H1 (cell line): ENCODE data around the gene USF1. TPM values are rescaled to one million over a fixed set of nuclear protein-coding genes. Genes with fewer than 3 reads are reported as not detected.

ENCODE experiments used
- CTCF ChIA-PET: fragments of 300-600 bp; sonication (Branson Sonifier 250); formaldehyde crosslinking; loops from one replicate; lab custom pipeline; 2021; ENCODE audit not compliant: partially characterized antibody; lab: Charles Lee
- POLR2A ChIA-PET: fragments of 300-600 bp; sonication (Branson Sonifier 250); formaldehyde crosslinking; loops from one replicate; lab custom pipeline; 2021; ENCODE audit warnings: inconsistent platforms; ENCODE audit not compliant: partially characterized antibody; lab: Charles Lee
- DNase-seq, 2 experiments: peaks; one replicate each; pipeline versions ENCODE4 v3.0.0 to v3.0.0-alpha.2; 2010 to 2022; ENCODE audit warnings: low spot score in 2 of 2, low read depth in 1 of 2, mixed read lengths in 1 of 2
- FAIRE-seq: peaks from 2 replicates; lab custom pipeline; 2011; peaks lifted over from hg19 to GRCh38; lab: Jason Lieb, UNC
- H2AFZ ChIP-seq: 2 replicates; pipeline ENCODE4 v1.8.1; 2012; ENCODE audit warnings: low read length, inconsistent platforms
- H2AK5ac ChIP-seq: 2 replicates; pipeline ENCODE4 v1.6.1; 2013; ENCODE audit warnings: low read depth, low read length
- H2BK120ac ChIP-seq: replicated peaks from 2 replicates; pipeline ENCODE3; 2013; ENCODE audit warnings: low read depth, low read length, inconsistent platforms
- H2BK12ac ChIP-seq: 2 replicates; pipeline ENCODE4 v1.6.1; 2013; ENCODE audit warnings: low read depth, low read length
- H2BK15ac ChIP-seq: 2 replicates; pipeline ENCODE4 v1.6.1; 2013; ENCODE audit warnings: low read length
- H2BK20ac ChIP-seq: 2 replicates; pipeline ENCODE4 v1.6.1; 2013; ENCODE audit warnings: low read length
- H2BK5ac ChIP-seq: 2 replicates; pipeline ENCODE4 v1.6.1; 2013; ENCODE audit warnings: low read depth, low read length
- H3K14ac ChIP-seq: 2 replicates; pipeline ENCODE4 v1.6.1; 2013; ENCODE audit warnings: inconsistent platforms; ENCODE audit not compliant: insufficient read length
- H3K18ac ChIP-seq: 2 replicates; pipeline ENCODE4 v1.6.1; 2013; ENCODE audit warnings: low read length; ENCODE audit errors: extremely low read depth
- H3K23ac ChIP-seq: 2 replicates; pipeline ENCODE4 v1.6.1; 2013; ENCODE audit warnings: inconsistent platforms; ENCODE audit not compliant: insufficient read length
- H3K23me2 ChIP-seq: 2 replicates; pipeline ENCODE4 v1.6.1; 2013; ENCODE audit warnings: low read depth, low read length
- H3K27ac ChIP-seq: 2 replicates; pipeline ENCODE4 v1.6.1; 2011; ENCODE audit warnings: low read depth, low read length, inconsistent platforms
- H3K27me3 ChIP-seq, 4 experiments: replicated peaks in 1 of 4; 1 replicate in 1 of 4; 2 replicates in 3 of 4; pipeline versions ENCODE4 v1.6.1 to v1.8.1; 2011 to 2013; ENCODE audit warnings: low read length in 3 of 4, mild to moderate bottlenecking in 3 of 4, inconsistent platforms in 2 of 4, mixed read lengths in 2 of 4, moderate library complexity in 1 of 4; ENCODE audit not compliant: control insufficient read depth in 3 of 4, insufficient read depth in 3 of 4; ENCODE audit errors: extremely low read depth in 1 of 4
- H3K36me3 ChIP-seq, 4 experiments: 2 replicates each; pipeline versions ENCODE4 v1.6.1 to v1.8.1; 2011 to 2013; ENCODE audit warnings: mild to moderate bottlenecking in 4 of 4, low read length in 3 of 4, moderate library complexity in 2 of 4, control low read depth in 1 of 4, inconsistent platforms in 1 of 4; ENCODE audit not compliant: insufficient read depth in 4 of 4, control insufficient read depth in 2 of 4
- H3K4ac ChIP-seq: replicated peaks from 2 replicates; pipeline ENCODE3; 2013; ENCODE audit warnings: low read length, low read depth, mixed read lengths, inconsistent platforms; ENCODE audit not compliant: insufficient read length
- H3K4me1 ChIP-seq, 4 experiments: replicated peaks in 1 of 4; 1 replicate in 1 of 4; 2 replicates in 3 of 4; pipeline versions ENCODE4 v1.6.1 to v1.8.1; 2011 to 2013; ENCODE audit warnings: low read length in 3 of 4, inconsistent platforms in 2 of 4, mixed read lengths in 1 of 4; ENCODE audit not compliant: insufficient read depth in 4 of 4, control insufficient read depth in 3 of 4
- H3K4me2 ChIP-seq, 2 experiments: 2 replicates each; pipeline versions ENCODE4 v1.6.1 to v1.8.1; 2011 to 2013; ENCODE audit warnings: low read depth in 2 of 2, low read length in 2 of 2, control low read depth in 1 of 2, inconsistent platforms in 1 of 2, mild to moderate bottlenecking in 1 of 2; ENCODE audit not compliant: insufficient read depth in 1 of 2
- H3K4me3 ChIP-seq, 4 experiments: fragments of 200-600, 300-600 bp in 1 of 4; sonication (generic), shearing (Covaris generic), sonication (Bioruptor Twin) in 1 of 4; 2 replicates each; pipeline versions ENCODE4 v1.5.1 to v1.8.1; 2011 to 2016; ENCODE audit warnings: low read length in 4 of 4, low read depth in 3 of 4, control low read depth in 2 of 4, inconsistent platforms in 2 of 4, mild to moderate bottlenecking in 2 of 4, mixed read lengths in 1 of 4, moderate library complexity in 1 of 4; ENCODE audit not compliant: insufficient read depth in 2 of 4; ENCODE audit errors: extremely low read depth in 1 of 4
- H3K56ac ChIP-seq: replicated peaks from 2 replicates; pipeline ENCODE3; 2013; ENCODE audit warnings: low read depth, mild to moderate bottlenecking, mixed read lengths, low read length, inconsistent platforms; ENCODE audit not compliant: insufficient read length
- H3K79me1 ChIP-seq: 2 replicates; pipeline ENCODE4 v1.6.1; 2013; ENCODE audit warnings: low read depth, low read length, control low read depth
- H3K79me2 ChIP-seq, 2 experiments: 2 replicates each; pipeline versions ENCODE4 v1.6.1 to v1.8.1; 2012 to 2013; ENCODE audit warnings: low read length in 2 of 2, mild to moderate bottlenecking in 2 of 2, inconsistent platforms in 1 of 2; ENCODE audit not compliant: insufficient read depth in 2 of 2, control insufficient read depth in 1 of 2
- H3K9ac ChIP-seq, 4 experiments: replicated peaks in 1 of 4; 1 replicate in 1 of 4; 2 replicates in 3 of 4; pipeline versions ENCODE4 v1.6.1 to v1.8.1; 2011 to 2013; ENCODE audit warnings: low read depth in 3 of 4, low read length in 3 of 4, control low read depth in 2 of 4, mild to moderate bottlenecking in 2 of 4, moderate library complexity in 2 of 4, inconsistent platforms in 1 of 4; ENCODE audit errors: extremely low read depth in 1 of 4
- H3K9me3 ChIP-seq, 2 experiments: 2 replicates each; pipeline versions ENCODE4 v1.6.1 to v1.8.1; 2012 to 2013; ENCODE audit warnings: mild to moderate bottlenecking in 2 of 2, moderate library complexity in 2 of 2, control low read depth in 1 of 2, inconsistent platforms in 1 of 2, low read depth in 1 of 2, low read length in 1 of 2, mixed read lengths in 1 of 2; ENCODE audit not compliant: insufficient read depth in 2 of 2
- H4K20me1 ChIP-seq, 2 experiments: replicated peaks in 1 of 2; 2 replicates each; pipeline versions ENCODE3 to v1.8.1; 2011 to 2013; ENCODE audit warnings: inconsistent platforms in 2 of 2, low read length in 2 of 2, mild to moderate bottlenecking in 1 of 2; ENCODE audit not compliant: insufficient read depth in 2 of 2, control insufficient read depth in 1 of 2
- H4K5ac ChIP-seq: 2 replicates; pipeline ENCODE4 v1.6.1; 2013; ENCODE audit warnings: low read length, low read depth, mixed read lengths, inconsistent platforms; ENCODE audit not compliant: insufficient read length
- H4K8ac ChIP-seq: 2 replicates; pipeline ENCODE4 v1.8.0; 2013; ENCODE audit warnings: mild to moderate bottlenecking, moderate library complexity, low read length, inconsistent platforms; ENCODE audit not compliant: insufficient read depth; ENCODE audit errors: extremely low read depth
- H4K91ac ChIP-seq: replicated peaks from 2 replicates; pipeline ENCODE3; 2013; ENCODE audit warnings: low read length, mixed read lengths, inconsistent platforms; ENCODE audit not compliant: insufficient read length
- CHD2 ChIP-seq: IDR thresholded peaks from 2 replicates; pipeline ENCODE4 v1.6.1; 2012; ENCODE audit warnings: low read length, improper control_type of control experiment
- RAD21 ChIP-seq, 2 experiments: IDR thresholded peaks in 1 of 2; conservative IDR thresholded peaks in 1 of 2; 2 replicates each; pipeline ENCODE4 v1.6.1; 2011; ENCODE audit warnings: low read depth in 2 of 2, low read length in 2 of 2, improper control_type of control experiment in 1 of 2, inconsistent platforms in 1 of 2, mild to moderate bottlenecking in 1 of 2, moderate library complexity in 1 of 2
- WGBS, 2 experiments: shearing (Covaris generic) in 1 of 2; methylation state at CpG; one replicate each; pipeline versions ENCODE4 v1.1.6 to v1.1.7; 2013 to 2015; ENCODE audit warnings: low lambda C conversion rate in 2 of 2, mixed read lengths in 2 of 2, inconsistent platforms in 1 of 2, low coverage in 1 of 2, missing lambda C conversion rate in 1 of 2; ENCODE audit not compliant: insufficient replicate concordance in 2 of 2, insufficient coverage in 1 of 2, insufficient read length in 1 of 2; ENCODE audit errors: extremely low coverage in 1 of 2, missing lambda C conversion rate in 1 of 2; 5-methylcytosine and 5-hydroxymethylcytosine counted together
- polyA plus RNA-seq, 7 experiments: library from polyadenylated mRNA; depleted of rRNA in 3 of 7; stranded (reverse) in 5 of 7; unstranded in 2 of 7; fragments of >200 nt in 5 of 7; fragments of 200-250 nt in 2 of 7; gene quantifications; 1 replicate in 5 of 7; 2 replicates in 1 of 7; 4 replicates in 1 of 7; pipeline versions ENCODE4 v1.2.1 to v1.2.3, GENCODE V29; 2011 to 2013; ENCODE audit warnings: missing spikeins in 2 of 7, mixed read lengths in 2 of 7
- total RNA-seq: library from RNA; stranded (reverse); fragmentation: NEBNext Ultra II Directional; extraction: Animal tissue kit (Norgen Biotek cat#: 25700); gene quantifications from 2 replicates; pipeline ENCODE4 v1.2.1, GENCODE V29; 2021

Gene USF1
- total and polyA plus RNA-seq, 2 of the 8 experiments (the other 6 are each of a cell fraction or from before 2014, with no cell fraction given) = 45.7 to 68.9 TPM

DNA sequence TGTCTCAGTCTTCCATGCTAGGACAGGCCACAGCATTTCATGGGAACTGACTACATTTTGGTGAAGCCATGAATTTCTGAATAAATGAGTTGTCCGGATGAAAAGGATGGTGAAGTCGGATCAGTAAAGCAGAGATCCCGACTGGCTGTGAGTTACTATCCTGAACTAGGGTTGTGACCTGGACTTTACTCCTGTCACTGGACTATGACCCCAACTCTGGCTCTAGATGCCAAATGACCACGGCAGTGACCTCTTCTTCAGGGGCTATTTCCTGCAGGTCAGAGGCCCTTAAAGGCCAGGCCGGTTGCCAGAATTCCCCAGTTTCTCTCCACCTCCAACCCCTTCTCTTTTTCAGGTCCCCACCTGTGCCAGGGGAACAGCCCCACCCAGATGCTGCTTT, 45.3 kb upstream of the USF1 start:
- no peak overlapping the region for H3K23ac ChIP-seq
- H2AK5ac ChIP-seq = no peak overlapping the region
- no peak overlapping the region for H2BK12ac ChIP-seq
- H3K4me3 ChIP-seq = no peak overlapping the region
- no peak overlapping the region for H4K91ac ChIP-seq
- H3K14ac ChIP-seq = no peak overlapping the region
- H3K4me1 ChIP-seq = peaks cover 0 to 6% (median 0%) of the 10 kb centered on the region in 4 experiments; a peak in 2 of 7 replicates
- no peaks in the 10 kb centered on the region for H3K79me1 ChIP-seq
- H2BK120ac ChIP-seq = no peak overlapping the region
- H2BK15ac ChIP-seq = no peak overlapping the region
- no peak overlapping the region for H3K56ac ChIP-seq
- H3K9me3 ChIP-seq = no peaks in the 10 kb centered on the region
- H3K79me2 ChIP-seq = no peaks in the 10 kb centered on the region
- H3K18ac ChIP-seq = no peak overlapping the region
- H4K20me1 ChIP-seq = no peaks in the 10 kb centered on the region
- H4K8ac ChIP-seq = no peak overlapping the region
- no peak overlapping the region for H2AFZ ChIP-seq
- no peak overlapping the region for H2BK5ac ChIP-seq
- FAIRE-seq (no peak), DNase-seq (no peak)
- peaks cover 2% of the 10 kb centered on the region; the same call in 1 of the 2 replicates for H3K23me2 ChIP-seq
- ChIA-PET POLR2A (no interaction called here), CTCF (interaction anchor here (1.0 kb wide), 1 partner anchor 20 kb away, joined by 5 read pairs; no protein-coding TSS in a partner anchor)
- no peak overlapping the region for H3K4me2 ChIP-seq
- H3K9ac ChIP-seq = no peak overlapping the region
- WGBS, 2 experiments = 94% methylated on average over 5 of the region's 5 CpGs; no CpG with 5 or more reads in 1 of the 2 experiments
- no peaks in the 10 kb centered on the region for H3K36me3 ChIP-seq
- no peaks in the 10 kb centered on the region for H3K27me3 ChIP-seq
- H3K27ac ChIP-seq = no peak overlapping the region
- H4K5ac ChIP-seq = no peak overlapping the region
- no peak overlapping the region for H3K4ac ChIP-seq
- no peak overlapping the region for H2BK20ac ChIP-seq
- TF ChIP-seq RAD21 (IDR thresholded peaks at IDR 0.05 in 1 of 2, conservative IDR thresholded peaks at IDR 0.05 in 1 of 2; ENCODE audit: low read depth in 2 of 2, low read length in 2 of 2) = no peak
- TF ChIP-seq CHD2 = no peak
